Measurements from ENCODE around the gene KIF6. TPM values are rescaled to one million over a fixed set of nuclear protein-coding genes. Genes with fewer than 3 reads are reported as not detected.

The KIF6 gene
- total RNA-seq, 1 experiment from 2014 or later, result not detected

- intact Hi-C loops (cut with micrococcal nuclease; ENCODE audit: unreplicated experiment) (no loop called here), in situ Hi-C loops (cut with HindIII; ENCODE audit: low pct_unique_long_range_greater_than_20kb, low sequenced_read_pairs) (no loop called here)
- ChIA-PET POLR2A (no interaction called here), CTCF (no interaction called here)
- Histone ChIP-seq H3K4me3 (ENCODE audit: low read depth in 2 of 2, low read length in 2 of 2) (no peak overlapping the region), H3K27ac (ENCODE audit: low read length) (no peak overlapping the region), H3K9me3 (ENCODE audit: control insufficient read depth, insufficient read depth, low read depth, low read length) (no peaks in the 10 kb centered on the region), H3K36me3 (ENCODE audit: control insufficient read depth, insufficient read depth, low read length) (no peaks in the 10 kb centered on the region), H3K27me3 (ENCODE audit: control insufficient read depth, insufficient read depth, low read length) (no peaks in the 10 kb centered on the region), H3K4me1 (ENCODE audit: control insufficient read depth, insufficient read depth, low read length) (no peaks in the 10 kb centered on the region)
- no peak for DNase-seq (ENCODE audit: low read depth, low spot score)
- BruUV-seq (replicated peaks), result no TSS peak
- TF ChIP-seq TCF7L2 (IDR thresholded peaks at IDR 0.05; ENCODE audit: low read depth, low read length) (no peak), SIN3A (IDR thresholded peaks at IDR 0.05; ENCODE audit: borderline replicate concordance, insufficient read depth, low read depth, low read length) (no peak), REST (IDR thresholded peaks at IDR 0.05; ENCODE audit: insufficient read depth in 1 of 2, low read depth in 2 of 2, low read length in 1 of 2) (no peak), POLR2AphosphoS5 (IDR thresholded peaks at IDR 0.05; ENCODE audit: low read depth, low read length) (no peak), CTCF (IDR thresholded peaks at IDR 0.05) (no peak)
- ATAC-seq, result no peak
Observed at GRCh38 chr6:39496456-39496855, 228.8 kb downstream of the KIF6 start.

GRCh38 chr6:39495640-39496039 lies 229.6 kb downstream of the KIF6 start:
- no peak for ATAC-seq
- CTCF ChIA-PET, result no interaction called here
- Histone ChIP-seq H3K27ac (ENCODE audit: low read length) (no peak overlapping the region), H3K4me3 (ENCODE audit: low read depth in 2 of 2, low read length in 2 of 2) (no peak overlapping the region), H3K36me3 (ENCODE audit: control insufficient read depth, insufficient read depth, low read length) (no peaks in the 10 kb centered on the region), H3K27me3 (ENCODE audit: control insufficient read depth, insufficient read depth, low read length) (no peaks in the 10 kb centered on the region), H3K4me1 (ENCODE audit: control insufficient read depth, insufficient read depth, low read length) (no peaks in the 10 kb centered on the region), H3K9me3 (ENCODE audit: control insufficient read depth, insufficient read depth, low read depth, low read length) (no peaks in the 10 kb centered on the region)
- TF ChIP-seq REST (IDR thresholded peaks at IDR 0.05; ENCODE audit: insufficient read depth in 1 of 2, low read depth in 2 of 2, low read length in 1 of 2) (no peak), POLR2AphosphoS5 (IDR thresholded peaks at IDR 0.05; ENCODE audit: low read depth, low read length) (no peak), SIN3A (IDR thresholded peaks at IDR 0.05; ENCODE audit: borderline replicate concordance, insufficient read depth, low read depth, low read length) (no peak), TCF7L2 (IDR thresholded peaks at IDR 0.05; ENCODE audit: low read depth, low read length) (no peak), CTCF (IDR thresholded peaks at IDR 0.05) (no peak)
- BruUV-seq (replicated peaks), result no TSS peak
- POLR2A ChIA-PET, result no interaction called here
- no peak for DNase-seq (ENCODE audit: low read depth, low spot score)
- in situ Hi-C loops (cut with HindIII; ENCODE audit: low pct_unique_long_range_greater_than_20kb, low sequenced_read_pairs), result no loop called here
- intact Hi-C loops (cut with micrococcal nuclease; ENCODE audit: unreplicated experiment), result no loop called here

All from Panc1 (cell line).